ENCODE data around the gene IFITM1. TPM values are rescaled to one million over a fixed set of nuclear protein-coding genes. Genes with fewer than 3 reads are reported as not detected.
"Not testable (repeated sequence)": the region's sequence is repeated elsewhere in the genome, so short reads cannot be mapped to it uniquely, and the experiment has no call there.

Gene IFITM1
- total RNA-seq, 1 donor from 2014 or later: 123 TPM

GRCh38 chr11:305844-306211 is 8.0 kb upstream of the IFITM1 start:
- no peak for DNase-seq (ENCODE audit: low spot score)
- intact Hi-C loops (cut with DNase I): no loop called here

DNA sequence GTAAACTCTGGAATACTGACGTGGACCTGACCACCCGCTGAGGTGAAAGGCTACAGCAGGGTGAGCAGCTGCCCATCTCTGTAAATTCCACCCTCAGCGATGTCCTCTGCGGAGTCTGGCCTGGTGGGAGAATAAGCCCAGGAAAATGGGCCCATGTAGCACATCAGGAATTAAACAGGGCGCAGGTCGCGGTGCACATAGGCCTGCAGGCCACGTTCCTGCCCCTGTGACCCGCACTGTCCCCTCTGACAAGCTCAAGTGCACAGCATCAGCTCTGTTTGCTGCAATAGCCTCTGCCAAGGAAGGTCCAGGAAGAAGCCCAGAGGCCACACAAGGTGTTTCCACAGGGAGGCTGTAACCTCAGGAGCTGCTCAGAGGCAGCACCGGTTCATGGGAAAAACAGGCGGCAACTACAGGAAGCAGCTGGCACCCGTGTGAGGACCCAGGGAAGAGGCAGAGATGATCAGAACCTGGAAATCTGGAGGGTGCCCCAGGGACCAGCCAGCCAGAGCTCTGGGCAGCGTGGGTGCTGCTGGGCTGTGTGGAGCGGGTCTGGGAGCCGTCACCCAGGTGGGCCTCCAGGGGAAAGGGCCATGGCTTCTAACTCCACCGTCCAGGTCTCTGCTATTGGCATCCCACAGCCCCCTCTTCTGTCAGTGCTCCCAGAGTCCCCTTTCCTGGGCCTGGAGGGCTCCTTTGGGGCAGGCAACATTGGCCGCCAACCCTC is 7.0 kb upstream of the IFITM1 start:
- DNase-seq (ENCODE audit: low spot score): no peak
- intact Hi-C loops (cut with DNase I): no loop called here

GRCh38 chr11:307766-308708 is 5.8 kb upstream of the IFITM1 start, which contains the start of gene IFITM2:
Gene IFITM2 (plus strand): TSS chr11:307816. CDS start chr11:308193, 377 bp downstream.
- intact Hi-C loops (cut with DNase I): loop anchor here (1.0 kb wide), 1 partner anchor 47 kb away; no protein-coding TSS in a partner anchor
- DNase-seq (ENCODE audit: low spot score): peak; percentile 94

DNA sequence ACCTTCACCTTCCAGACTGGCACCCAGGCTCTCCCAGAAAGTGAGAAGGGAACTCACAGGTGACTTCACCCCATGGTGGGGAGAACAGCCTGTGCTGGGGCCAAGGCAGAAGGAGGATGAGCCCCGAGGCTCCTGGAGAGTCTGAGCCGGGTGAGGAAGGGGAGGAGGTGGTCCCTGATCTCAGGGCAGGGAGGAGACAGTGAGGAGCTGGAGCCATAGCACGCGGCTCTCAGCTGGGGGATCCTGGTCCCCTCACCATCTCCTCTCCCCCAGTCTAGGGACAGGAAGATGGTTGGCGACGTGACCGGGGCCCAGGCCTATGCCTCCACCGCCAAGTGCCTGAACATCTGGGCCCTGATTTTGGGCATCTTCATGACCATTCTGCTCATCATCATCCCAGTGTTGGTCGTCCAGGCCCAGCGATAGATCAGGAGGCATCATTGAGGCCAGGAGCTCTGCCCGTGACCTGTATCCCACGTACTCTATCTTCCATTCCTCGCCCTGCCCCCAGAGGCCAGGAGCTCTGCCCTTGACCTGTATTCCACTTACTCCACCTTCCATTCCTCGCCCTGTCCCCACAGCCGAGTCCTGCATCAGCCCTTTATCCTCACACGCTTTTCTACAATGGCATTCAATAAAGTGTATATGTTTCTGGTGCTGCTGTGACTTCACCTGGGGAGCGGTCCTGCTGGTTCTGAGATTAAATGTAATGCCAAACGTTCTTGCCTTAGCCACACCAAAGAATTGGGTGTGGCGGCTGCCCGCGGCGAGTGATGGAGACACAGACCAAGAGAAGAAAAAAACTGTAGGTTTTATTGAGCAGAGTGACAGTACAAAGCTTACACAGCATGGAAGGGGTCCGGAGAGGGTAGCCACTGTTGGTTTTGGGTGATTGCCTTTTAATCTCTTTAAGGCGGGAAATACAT is 4.8 kb upstream of the IFITM1 start:
- intact Hi-C loops (cut with DNase I): loop anchor here (1.0 kb wide), 1 partner anchor 46 kb away; no protein-coding TSS in a partner anchor
- DNase-seq (ENCODE audit: low spot score): not testable (repeated sequence)

DNA sequence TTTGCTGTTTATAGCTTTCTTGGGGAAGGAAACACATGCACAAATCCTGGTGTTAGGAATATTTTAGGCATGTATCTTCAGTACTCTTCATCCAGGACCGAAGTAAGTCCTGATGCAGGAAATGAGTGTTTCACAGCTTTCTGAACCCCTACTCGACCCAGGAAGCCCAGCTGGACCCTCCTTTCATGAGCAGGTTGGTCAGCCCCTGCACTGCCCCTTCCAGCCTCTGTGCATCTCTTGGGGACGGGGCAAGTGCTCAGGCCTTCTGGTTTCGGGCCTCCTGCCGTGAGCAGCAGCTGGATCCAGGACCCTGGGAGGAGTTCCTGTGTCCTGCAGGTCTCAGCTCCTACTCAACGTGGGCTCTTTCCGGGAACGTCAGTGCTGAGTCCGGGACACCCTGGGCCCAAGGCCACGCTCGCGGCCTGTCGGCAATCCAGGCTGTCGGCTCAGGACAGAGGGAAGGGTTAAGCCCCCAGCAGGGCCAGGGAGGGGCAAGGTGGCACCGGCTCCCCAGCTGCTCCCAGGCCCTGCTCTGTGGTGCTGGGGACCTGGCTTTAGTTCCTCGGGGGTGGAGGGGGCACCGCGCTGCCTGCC is 3.8 kb upstream of the IFITM1 start:
- DNase-seq (ENCODE audit: low spot score); intact Hi-C loops (cut with DNase I): not testable (repeated sequence)

DNA sequence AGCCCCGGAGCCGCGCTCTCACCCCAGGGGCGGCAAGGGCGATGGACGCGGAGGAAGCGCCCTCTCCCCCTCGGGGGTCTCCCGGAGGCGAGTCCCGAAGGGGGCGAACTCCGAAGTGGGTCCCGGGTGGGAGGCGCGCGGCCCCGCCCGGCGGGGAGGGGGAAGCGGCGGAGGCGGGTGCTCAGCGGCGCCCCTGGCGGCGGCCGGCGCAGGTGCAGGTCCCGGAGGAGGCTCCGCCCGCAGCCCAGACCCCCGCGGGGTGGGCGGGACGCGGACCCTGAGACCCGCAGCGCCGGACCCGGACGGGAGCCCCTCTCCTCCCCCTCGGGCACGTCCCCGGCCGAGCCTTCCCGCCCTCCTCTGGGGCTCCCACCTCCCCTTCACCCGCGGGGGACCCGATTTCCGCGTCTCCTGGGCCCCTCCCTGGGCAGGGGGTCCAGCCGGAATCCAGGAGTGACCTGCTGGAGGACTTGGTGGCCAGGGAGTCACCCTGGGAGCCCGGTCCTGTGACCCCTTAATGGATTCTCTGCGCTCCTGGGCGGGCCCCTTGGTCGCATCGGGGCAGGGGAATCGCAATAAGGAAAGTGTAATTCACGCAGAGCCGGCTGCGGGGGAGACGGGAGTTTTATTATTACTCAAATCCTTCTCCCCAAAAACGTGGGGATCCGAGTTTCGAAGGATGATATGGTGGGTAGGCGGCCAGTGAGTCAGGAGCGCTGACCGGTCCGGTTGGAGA is 2.7 kb upstream of the IFITM1 start:
- intact Hi-C loops (cut with DNase I); DNase-seq (ENCODE audit: low spot score): not testable (repeated sequence)

DNA sequence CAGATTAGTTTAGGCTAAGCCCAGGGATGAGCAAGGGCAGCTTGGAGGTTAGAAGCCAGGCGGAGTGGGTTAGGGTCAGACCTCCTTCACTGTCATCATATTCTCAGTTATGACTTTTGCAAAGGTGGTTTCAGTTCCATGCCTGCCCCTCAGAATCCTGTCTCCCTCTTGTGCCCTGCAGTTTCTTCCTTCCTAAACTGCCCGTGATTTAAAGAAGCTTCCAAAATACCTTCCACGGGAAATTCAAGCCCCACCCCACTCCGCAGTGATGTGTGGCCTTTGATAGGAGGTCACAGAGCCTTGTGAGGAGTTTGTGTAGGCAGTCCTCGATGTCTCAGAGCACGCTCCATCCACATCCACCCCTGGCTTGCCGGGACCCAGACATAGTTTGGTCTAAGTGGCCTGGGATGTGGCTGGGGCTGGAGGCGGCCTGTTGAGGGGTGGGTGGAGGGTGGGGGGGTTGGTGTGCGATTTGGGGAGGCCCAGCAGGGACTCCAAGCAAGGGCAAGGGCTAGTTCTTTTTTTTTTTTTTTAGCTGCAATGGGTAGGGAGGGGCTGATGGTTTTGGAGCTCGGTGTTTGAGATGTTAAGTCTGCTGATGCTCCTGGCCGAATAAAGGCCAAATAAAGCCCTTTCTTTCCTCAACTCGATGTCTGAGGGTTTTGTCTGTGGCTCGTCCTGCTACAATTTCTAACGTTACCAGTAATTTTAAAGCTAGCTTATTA is 1.6 kb upstream of the IFITM1 start:
- intact Hi-C loops (cut with DNase I): no loop called here
- no peak for DNase-seq (ENCODE audit: low spot score)

DNA sequence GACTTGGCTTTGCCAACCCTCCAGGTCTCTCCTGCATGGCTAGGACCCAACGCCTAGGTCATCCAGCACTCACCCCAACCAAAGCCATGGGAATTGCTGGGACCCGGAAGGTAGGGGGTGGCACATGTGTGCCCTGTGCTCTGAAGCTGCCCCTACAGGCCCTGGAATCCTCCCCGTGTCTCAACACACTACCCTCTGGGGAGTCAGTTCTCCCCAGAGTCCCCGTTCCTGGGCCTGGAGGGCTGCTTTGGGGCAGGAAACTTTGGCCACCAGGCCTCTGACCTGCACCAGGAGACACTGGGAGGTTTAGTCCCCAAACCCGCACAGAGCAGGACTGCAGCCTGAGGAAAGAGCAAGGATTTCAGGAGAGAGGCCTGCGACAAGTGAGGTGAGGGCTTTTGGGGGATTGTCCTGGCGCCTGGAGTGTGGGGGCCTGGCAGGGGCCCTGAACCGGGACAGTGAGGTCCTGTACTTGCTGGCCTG is 495 bp upstream of the IFITM1 start:
- no peak for DNase-seq (ENCODE audit: low spot score)
- intact Hi-C loops (cut with DNase I): no loop called here

DNA sequence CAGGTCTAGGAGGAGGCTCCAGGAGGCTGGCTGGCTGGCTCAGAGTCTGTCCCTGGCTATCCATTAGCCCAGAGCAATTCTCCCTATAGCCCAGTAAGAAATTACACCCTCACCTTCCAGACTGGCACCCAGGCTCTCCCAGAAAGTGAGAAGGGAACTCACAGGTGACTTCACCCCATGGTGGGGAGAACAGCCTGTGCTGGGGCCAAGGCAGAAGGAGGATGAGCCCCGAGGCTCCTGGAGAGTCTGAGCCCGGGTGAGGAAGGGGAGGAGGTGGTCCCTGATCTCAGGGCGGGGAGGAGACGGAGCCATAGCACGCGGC is 675 bp downstream of the IFITM1 start:
- DNase-seq (ENCODE audit: low spot score); intact Hi-C loops (cut with DNase I): not testable (repeated sequence)

- no peak for DNase-seq (ENCODE audit: low spot score)
- intact Hi-C loops (cut with DNase I): no loop called here
Observed at GRCh38 chr11:315051-315481, 1.2 kb downstream of the IFITM1 start.

DNA sequence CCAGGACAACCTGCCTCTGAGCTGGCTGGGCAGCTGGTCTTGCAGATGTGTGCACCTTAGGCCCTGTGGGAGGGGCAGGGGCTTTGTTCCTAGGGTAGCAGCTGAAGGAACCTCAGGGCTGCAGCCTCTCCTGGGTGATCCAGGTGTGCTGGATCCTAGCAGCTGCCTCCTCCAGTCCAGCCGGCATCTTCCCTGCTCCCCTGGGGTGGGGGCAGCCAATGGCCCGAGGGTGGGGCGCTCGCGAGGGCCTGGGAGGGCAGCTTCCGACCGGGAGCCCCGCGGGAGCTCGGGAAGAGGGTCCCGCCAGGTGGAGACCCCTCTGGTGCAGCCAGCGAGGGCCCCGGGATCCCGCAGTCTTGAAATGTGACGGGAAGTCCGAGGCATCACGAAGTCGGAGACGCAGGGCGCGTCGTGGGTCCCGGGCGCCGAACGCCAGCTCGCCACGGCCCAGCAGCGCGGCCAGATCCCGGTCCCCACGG is 1.7 kb downstream of the IFITM1 start:
- DNase-seq (ENCODE audit: low spot score): no peak
- intact Hi-C loops (cut with DNase I): no loop called here

DNA sequence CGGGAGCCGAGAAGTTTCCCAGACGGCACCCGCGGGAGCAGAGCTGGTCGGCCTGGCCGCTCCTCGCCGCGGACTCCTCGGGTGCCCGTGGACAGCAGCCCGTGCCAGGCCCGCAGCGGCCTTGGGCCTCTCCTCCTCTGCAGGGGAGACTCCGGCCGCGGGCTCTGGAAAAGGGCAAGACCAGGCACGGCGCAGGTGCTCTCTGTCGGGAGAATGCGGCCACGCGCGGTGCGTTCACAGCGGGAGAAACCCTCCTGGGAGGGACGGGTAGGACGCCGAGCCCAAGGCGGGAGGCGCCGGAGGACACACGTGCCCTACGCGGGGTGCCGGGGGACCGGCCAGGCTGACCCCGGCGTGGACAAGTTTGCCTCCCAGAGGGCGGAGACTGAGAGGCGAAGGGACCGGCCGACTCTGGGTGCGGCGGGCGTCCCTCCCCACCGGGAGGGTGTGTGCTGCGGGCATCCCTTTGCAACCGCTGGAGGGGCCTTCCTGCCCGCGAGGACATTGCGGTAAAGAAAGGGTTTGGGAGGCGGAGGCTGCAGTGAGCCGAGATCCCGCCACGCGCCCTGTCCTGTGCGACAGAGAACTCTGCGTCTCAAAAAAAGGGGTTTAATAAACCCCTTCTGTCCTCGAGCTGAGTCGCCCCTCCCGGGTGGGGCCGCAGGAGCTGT is 2.3 kb downstream of the IFITM1 start:
- no peak for DNase-seq (ENCODE audit: low spot score)
- intact Hi-C loops (cut with DNase I): no loop called here

DNA sequence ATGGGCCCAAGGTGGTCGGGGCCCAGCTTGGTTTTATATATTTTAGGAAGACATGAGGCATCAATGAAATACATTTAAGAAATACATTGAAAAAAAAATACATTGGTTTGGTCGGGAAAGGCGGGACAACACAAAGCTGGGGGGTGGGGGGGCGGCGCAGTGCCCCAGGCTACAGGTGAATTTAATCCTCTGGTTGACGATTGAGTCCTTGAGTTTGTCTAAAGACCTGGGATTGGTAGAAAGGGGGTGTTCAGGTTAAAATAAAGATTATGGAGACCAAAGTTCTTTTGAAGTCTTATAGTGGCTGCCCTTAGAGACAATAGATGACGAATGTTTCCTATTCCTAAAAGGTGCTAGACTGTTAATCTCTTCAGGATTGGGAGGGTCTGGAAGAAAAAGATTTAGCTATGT is 3.1 kb downstream of the IFITM1 start:
- no peak for DNase-seq (ENCODE audit: low spot score)
- intact Hi-C loops (cut with DNase I): no loop called here

DNA sequence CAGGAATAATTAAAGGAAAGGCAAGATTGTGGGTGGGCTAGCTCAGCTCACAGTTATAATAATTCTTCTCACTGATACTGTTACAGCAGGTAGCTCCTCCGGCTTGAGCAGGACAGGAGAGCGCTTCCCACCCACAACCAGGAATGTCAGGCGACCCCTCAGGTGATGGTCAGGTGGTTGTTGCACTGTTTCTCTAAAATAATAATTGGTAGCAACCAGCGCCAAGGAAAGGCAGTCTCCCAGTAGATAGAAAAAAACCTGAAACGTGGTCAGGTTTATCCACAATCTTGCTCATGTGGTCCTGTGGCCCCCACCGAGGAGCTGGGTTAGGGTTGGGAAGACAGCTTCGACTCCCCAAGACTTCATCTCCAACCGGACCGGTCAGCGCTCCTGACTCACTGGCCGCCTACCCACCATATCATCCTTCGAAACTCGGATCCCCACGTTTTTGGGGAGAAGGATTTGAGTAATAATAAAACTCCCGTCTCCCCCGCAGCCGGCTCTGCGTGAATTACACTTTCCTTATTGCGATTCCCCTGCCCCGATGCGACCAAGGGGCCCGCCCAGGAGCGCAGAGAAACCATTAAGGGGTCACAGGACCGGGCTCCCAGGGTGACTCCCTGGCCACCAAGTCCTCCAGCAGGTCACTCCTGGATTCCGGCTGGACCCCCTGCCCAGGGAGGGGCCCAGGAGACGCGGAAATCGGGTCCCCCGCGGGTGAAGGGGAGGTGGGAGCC is 4.0 kb downstream of the IFITM1 start:
- intact Hi-C loops (cut with DNase I): not testable (repeated sequence)
- DNase-seq (ENCODE audit: low spot score): peak; percentile 53

GRCh38 chr11:318405-319120 is 4.7 kb downstream of the IFITM1 start:
- intact Hi-C loops (cut with DNase I): not testable (repeated sequence)
- peak; percentile 71 for DNase-seq (ENCODE audit: low spot score)
